MM.1S (cell line): ENCODE results near the gene PCDH19.
"Not testable (repeated sequence)": the region's sequence is repeated elsewhere in the genome, so short reads cannot be mapped to it uniquely, and the experiment has no call there.

Source experiments
- DNase-seq: peaks from one replicate; pipeline ENCODE4 v3.0.0-alpha.2; 2015
- H2AFZ ChIP-seq: fragments of 300-600 bp; sonication (generic); 2 replicates; pipeline ENCODE4 v1.6.0; 2016; ENCODE audit warnings: antibody characterized with exemption, low read length
- H3F3A ChIP-seq: fragments of 300-600 bp; sonication (generic); 2 replicates; pipeline ENCODE4 v1.6.1; 2016; ENCODE audit warnings: mild to moderate bottlenecking, antibody characterized with exemption, low read length, moderate library complexity, mixed read lengths; ENCODE audit not compliant: insufficient read depth
- H3K27ac ChIP-seq: fragments of 300-600 bp; sonication (generic); 2 replicates; pipeline ENCODE4 v1.5.1; 2016; ENCODE audit warnings: mild to moderate bottlenecking, low read length
- H3K27me3 ChIP-seq: fragments of 300-600 bp; sonication (generic); replicated peaks from 2 replicates; pipeline ENCODE4 v1.6.0; 2016; ENCODE audit warnings: low read length; ENCODE audit not compliant: insufficient read depth
- H3K36me3 ChIP-seq: fragments of 300-600 bp; sonication (generic); replicated peaks from 2 replicates; pipeline ENCODE4 v1.6.1; 2016; ENCODE audit warnings: mild to moderate bottlenecking, low read length, mixed read lengths; ENCODE audit not compliant: insufficient read depth
- H3K4me1 ChIP-seq: fragments of 300-600 bp; sonication (generic); 2 replicates; pipeline ENCODE4 v1.6.1; 2016; ENCODE audit warnings: low read length, mixed read lengths
- H3K4me2 ChIP-seq: fragments of 300-600 bp; sonication (generic); 2 replicates; pipeline ENCODE4 v1.6.0; 2016; ENCODE audit warnings: low read depth, low read length
- H3K4me3 ChIP-seq: fragments of 300-600 bp; sonication (generic); 2 replicates; pipeline ENCODE4 v1.5.1; 2016; ENCODE audit warnings: low read length, mixed read lengths
- H3K79me2 ChIP-seq: fragments of 300-600 bp; sonication (generic); 2 replicates; pipeline ENCODE4 v1.6.1; 2016; ENCODE audit warnings: mixed run types, low read length, mixed read lengths
- H3K9ac ChIP-seq: fragments of 300-600 bp; sonication (generic); 2 replicates; pipeline ENCODE4 v1.6.1; 2016; ENCODE audit warnings: low read length, mixed read lengths
- H3K9me2 ChIP-seq: fragments of 300-600 bp; sonication (generic); replicated peaks from 2 replicates; pipeline ENCODE4 v1.6.1; 2016; ENCODE audit warnings: mild to moderate bottlenecking, low read length, mixed read lengths; ENCODE audit not compliant: insufficient read depth
- H3K9me3 ChIP-seq: fragments of 300-600 bp; sonication (generic); replicated peaks from 2 replicates; pipeline ENCODE4 v1.6.1; 2016; ENCODE audit warnings: mild to moderate bottlenecking, low read length, mixed read lengths; ENCODE audit not compliant: insufficient read depth
- H4K20me1 ChIP-seq: fragments of 300-600 bp; sonication (generic); 2 replicates; pipeline ENCODE4 v1.6.1; 2016; ENCODE audit warnings: mild to moderate bottlenecking, low read length, moderate library complexity, mixed read lengths; ENCODE audit not compliant: insufficient read depth
- CTCF ChIP-seq: fragments of 300-600 bp; sonication (generic); IDR thresholded peaks from 2 replicates; pipeline ENCODE4 v1.5.1; 2016; ENCODE audit warnings: antibody characterized with exemption, low read length, mixed read lengths
- EZH2 ChIP-seq: fragments of 300-600 bp; sonication (generic); optimal IDR thresholded peaks from 2 replicates; pipeline ENCODE3; 2017; ENCODE audit warnings: low read depth, mild to moderate bottlenecking, antibody characterized with exemption, low read length, mixed read lengths
- EZH2phosphoT487 ChIP-seq: fragments of 300-600 bp; sonication (generic); IDR thresholded peaks from 2 replicates; pipeline ENCODE4 v1.6.1; 2018; ENCODE audit warnings: antibody characterized with exemption, low read length

PCDH19 gene

GRCh38 chrX:100445593-100445992, 35.5 kb upstream of the PCDH19 start:
- no peaks in the 10 kb centered on the region for H3K36me3 ChIP-seq
- no peak for DNase-seq
- H2AFZ ChIP-seq, result no peak overlapping the region
- H3K9ac ChIP-seq, result no peak overlapping the region
- no peaks in the 10 kb centered on the region for H3K27me3 ChIP-seq
- H4K20me1 ChIP-seq, result no peaks in the 10 kb centered on the region
- H3K79me2 ChIP-seq, result no peaks in the 10 kb centered on the region
- H3K4me1 ChIP-seq, result no peaks in the 10 kb centered on the region
- H3K9me3 ChIP-seq, result no peaks in the 10 kb centered on the region
- H3F3A ChIP-seq, result no peaks in the 10 kb centered on the region
- no peaks in the 10 kb centered on the region for H3K9me2 ChIP-seq
- no peak overlapping the region for H3K4me3 ChIP-seq
- H3K4me2 ChIP-seq, result no peak overlapping the region
- no peak overlapping the region for H3K27ac ChIP-seq
- no peak for TF ChIP-seq CTCF
- TF ChIP-seq EZH2phosphoT487, result no peak
- TF ChIP-seq EZH2, result no peak

DNA sequence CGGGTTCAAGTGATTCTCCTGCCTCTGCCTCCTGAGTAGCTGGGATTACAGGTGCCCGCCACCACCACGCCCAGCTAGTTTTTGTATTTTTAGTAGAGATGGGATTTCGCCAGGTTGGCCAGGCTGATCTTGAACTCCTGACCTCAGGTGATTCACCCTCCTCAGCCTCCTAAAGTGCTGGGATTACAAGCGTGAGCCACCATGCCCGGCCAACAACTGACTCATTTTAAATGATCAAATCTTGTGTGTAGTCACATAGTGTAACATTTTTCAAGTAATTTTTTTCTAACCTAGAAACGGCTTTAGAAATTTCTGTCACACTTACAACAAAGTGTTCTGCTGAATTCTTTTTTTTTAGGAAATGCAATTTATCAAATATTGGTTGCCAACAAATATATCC, 31.2 kb upstream of the PCDH19 start:
- not testable (repeated sequence) for H3K4me3 ChIP-seq, H3F3A ChIP-seq, H3K9ac ChIP-seq, H3K9me2 ChIP-seq, H3K4me1 ChIP-seq, H3K36me3 ChIP-seq, H3K9me3 ChIP-seq, H3K27ac ChIP-seq, H2AFZ ChIP-seq, H4K20me1 ChIP-seq, H3K79me2 ChIP-seq, H3K27me3 ChIP-seq, DNase-seq, H3K4me2 ChIP-seq

DNA sequence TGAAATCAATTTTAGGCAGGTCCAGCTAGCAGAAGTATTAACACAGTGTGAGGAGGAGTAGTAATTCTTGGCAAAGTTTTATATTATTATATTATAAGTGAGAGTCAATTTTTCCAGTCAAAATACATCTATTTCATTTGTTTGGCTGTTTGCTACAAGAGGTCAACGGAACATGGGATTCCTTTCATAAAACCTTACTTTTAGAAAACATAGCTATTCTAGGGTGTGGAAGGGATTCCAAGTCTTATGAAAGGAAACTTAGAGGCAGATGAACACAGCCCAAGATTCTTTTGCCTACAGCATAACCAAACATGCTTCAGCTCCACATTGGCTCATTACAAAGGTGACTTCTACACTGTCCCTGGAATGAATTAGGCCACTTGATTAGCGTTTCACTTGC, 29.9 kb upstream of the PCDH19 start:
- Histone ChIP-seq H3K9me3 (no peaks in the 10 kb centered on the region), H3K27ac (no peak overlapping the region), H4K20me1 (no peaks in the 10 kb centered on the region), H3K79me2 (no peaks in the 10 kb centered on the region), H2AFZ (no peak overlapping the region), H3K27me3 (no peaks in the 10 kb centered on the region), H3K36me3 (no peaks in the 10 kb centered on the region), H3K4me2 (no peak overlapping the region), H3K4me1 (no peaks in the 10 kb centered on the region), H3F3A (no peaks in the 10 kb centered on the region), H3K4me3 (no peak overlapping the region), H3K9ac (no peak overlapping the region), H3K9me2 (no peaks in the 10 kb centered on the region)
- no peak for DNase-seq
- TF ChIP-seq EZH2 (no peak), EZH2phosphoT487 (no peak), CTCF (no peak)

DNA sequence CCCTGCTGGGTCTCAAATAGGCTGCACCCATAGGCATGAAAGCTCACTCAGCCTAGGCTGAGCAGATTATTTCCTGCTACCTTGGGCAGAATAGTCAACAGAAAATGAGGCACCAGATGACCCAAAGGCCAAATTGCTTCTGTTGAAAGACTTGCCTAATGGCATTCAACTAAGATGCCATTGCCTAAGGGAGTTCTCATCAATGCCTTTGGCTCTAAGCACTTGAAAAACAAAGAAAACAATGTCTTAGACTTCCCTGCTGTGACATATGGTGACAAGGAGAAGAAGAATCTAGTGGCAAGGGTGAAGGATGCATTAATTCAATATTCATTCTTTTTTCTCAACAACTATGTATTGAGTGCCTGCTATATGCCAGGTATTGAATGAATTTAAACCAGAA, 25.7 kb upstream of the PCDH19 start:
- Histone ChIP-seq H3K4me3 (no peak overlapping the region), H3K9ac (no peak overlapping the region), H3K9me3 (no peaks in the 10 kb centered on the region), H3K9me2 (no peaks in the 10 kb centered on the region), H3F3A (no peaks in the 10 kb centered on the region), H3K36me3 (no peaks in the 10 kb centered on the region), H4K20me1 (no peaks in the 10 kb centered on the region), H3K79me2 (no peaks in the 10 kb centered on the region), H3K27ac (no peak overlapping the region), H3K4me1 (no peaks in the 10 kb centered on the region), H3K4me2 (no peak overlapping the region), H3K27me3 (no peaks in the 10 kb centered on the region), H2AFZ (no peak overlapping the region)
- no peak for DNase-seq
- no peak for TF ChIP-seq EZH2phosphoT487
- TF ChIP-seq CTCF, result no peak
